HepG2 (cell line): ENCODE results near the gene CBX5. TPM values are rescaled to one million over a fixed set of nuclear protein-coding genes. Genes with fewer than 3 reads are reported as not detected.
A peak's percentile ranks its signal among the peaks of the same experiment; 100 is the strongest.

Experiments
- ATAC-seq: fragments of 200-7000 bp; cut with Tn5 transposase; 3 replicates; pipeline ENCODE4 v1.9.1; 2020; ENCODE audit warnings: mild to moderate bottlenecking, moderate library complexity
- BruUV-seq: library from RNA; stranded (reverse); fragments of 400-500 nt; replicated peaks from 2 replicates; lab custom pipeline; 2021; lab: Mats Ljungman, UMichigan
- CTCF ChIA-PET: fragments of 300-600 bp; formaldehyde crosslinking; extraction: SDS; loops from one replicate; lab custom pipeline; 2021; ENCODE audit warnings: low total read pairs, inconsistent platforms, low intra/inter-chr PET ratio; lab: Yijun Ruan, JAX
- POLR2A ChIA-PET: fragments of 350-600 bp; sonication (Branson Sonifier 250); formaldehyde crosslinking; loops from one replicate; lab custom pipeline; 2020; ENCODE audit warnings: antibody characterized with exemption, inconsistent platforms; lab: Yijun Ruan, JAX
- DNase-seq: peaks from one replicate; pipeline ENCODE4 v3.0.0-alpha.2; 2015; ENCODE audit warnings: low spot score
- FAIRE-seq: peaks from 3 replicates; lab custom pipeline; 2011; peaks lifted over from hg19 to GRCh38; lab: Jason Lieb, UNC
- H2AFZ ChIP-seq: one replicate; pipeline ENCODE4 v1.6.1; 2011; ENCODE audit warnings: low read length, inconsistent platforms
- H3K27ac ChIP-seq: fragments of 300-600 bp; 3 replicates; pipeline ENCODE4 v1.8.0; 2011; ENCODE audit warnings: mixed run types, mild to moderate bottlenecking, mixed read lengths, low read length, inconsistent platforms; ENCODE audit not compliant: insufficient read depth; ENCODE audit errors: extremely low read length
- H3K27me3 ChIP-seq, 2 experiments: fragments of 200-600 bp in 1 of 2; 2 replicates in 1 of 2; 3 replicates in 1 of 2; pipeline versions ENCODE4 v1.6.0 to v1.8.0; 2011; ENCODE audit warnings: low read length in 2 of 2, mild to moderate bottlenecking in 2 of 2, moderate library complexity in 2 of 2, inconsistent platforms in 1 of 2; ENCODE audit not compliant: insufficient read depth in 2 of 2, control insufficient read depth in 1 of 2
- H3K36me3 ChIP-seq, 2 experiments: fragments of 200-600 bp in 1 of 2; replicated peaks in 1 of 2; 2 replicates in 1 of 2; 3 replicates in 1 of 2; pipeline versions ENCODE4 v1.5.1 to v1.8.0; 2011; ENCODE audit warnings: low read length in 2 of 2, inconsistent platforms in 1 of 2; ENCODE audit not compliant: insufficient read depth in 2 of 2, control insufficient read depth in 1 of 2
- H3K4me1 ChIP-seq: 2 replicates; pipeline ENCODE4 v1.5.1; 2012; ENCODE audit warnings: low read length, inconsistent platforms; ENCODE audit not compliant: insufficient read depth
- H3K4me2 ChIP-seq: 2 replicates; pipeline ENCODE4 v1.6.0; 2011; ENCODE audit warnings: low read depth, low read length, inconsistent platforms
- H3K4me3 ChIP-seq, 3 experiments: fragments of 200-600 bp in 1 of 3; sonication (generic), shearing (Covaris generic) in 1 of 3; replicated peaks in 1 of 3; 2 replicates each; pipeline ENCODE4 v1.5.1; 2011 to 2016; ENCODE audit warnings: low read length in 3 of 3, inconsistent platforms in 2 of 3, low read depth in 2 of 3, mild to moderate bottlenecking in 2 of 3, control low read depth in 1 of 3, mixed read lengths in 1 of 3; ENCODE audit not compliant: insufficient read depth in 1 of 3
- H3K79me2 ChIP-seq: one replicate; pipeline ENCODE4 v1.6.1; 2011; ENCODE audit warnings: low read length, inconsistent platforms; ENCODE audit not compliant: insufficient read depth
- H3K9ac ChIP-seq: 2 replicates; pipeline ENCODE4 v1.6.0; 2011; ENCODE audit warnings: mild to moderate bottlenecking, low read depth, low read length, inconsistent platforms; ENCODE audit not compliant: insufficient read depth
- H3K9me3 ChIP-seq: 2 replicates; pipeline ENCODE4 v1.5.1; 2012; ENCODE audit warnings: mild to moderate bottlenecking, low read length
- H4K20me1 ChIP-seq: 2 replicates; pipeline ENCODE4 v1.6.0; 2011; ENCODE audit warnings: inconsistent platforms, mild to moderate bottlenecking, low read length, moderate library complexity; ENCODE audit not compliant: insufficient read depth
- CEBPG ChIP-seq: IDR thresholded peaks from 2 replicates; pipeline ENCODE4 v1.6.1; 2016
- EP300 ChIP-seq, 3 experiments: sonication (generic) in 1 of 3; formaldehyde crosslinking in 1 of 3; IDR thresholded peaks; 2 replicates each; pipeline versions ENCODE4 v1.5.1 to v1.6.1; 2011 to 2020; ENCODE audit warnings: low read depth in 2 of 3, low read length in 2 of 3, borderline replicate concordance in 1 of 3, improper control_type of control experiment in 1 of 3, mild to moderate bottlenecking in 1 of 3, missing genetic modification reagents in 1 of 3, moderate library complexity in 1 of 3
- FOXA1 ChIP-seq, 2 experiments: fragments of 450-650 bp in 1 of 2; sonication (generic) in 1 of 2; formaldehyde crosslinking in 1 of 2; IDR thresholded peaks; 2 replicates each; pipeline versions ENCODE4 v1.4.0 to v1.6.1; 2016 to 2020; ENCODE audit warnings: missing genetic modification reagents in 1 of 2
- FOXA3 ChIP-seq: IDR thresholded peaks from 2 replicates; pipeline ENCODE4 v1.6.1; 2016; ENCODE audit warnings: missing genetic modification reagents, missing compliant biosample characterization
- FOXO4 ChIP-seq: sonication (generic); formaldehyde crosslinking; conservative IDR thresholded peaks from 2 replicates; pipeline ENCODE4 v1.8.1; 2023; ENCODE audit warnings: missing genetic modification reagents
- GRHL1 ChIP-seq: sonication (generic); formaldehyde crosslinking; conservative IDR thresholded peaks from 2 replicates; pipeline ENCODE4 v1.8.0; 2022; ENCODE audit warnings: missing genetic modification reagents
- MED1 ChIP-seq: sonication (generic); formaldehyde crosslinking; IDR thresholded peaks from 2 replicates; pipeline ENCODE4 v1.4.0; 2020; ENCODE audit warnings: missing genetic modification reagents
- NFIC ChIP-seq: IDR thresholded peaks from 2 replicates; pipeline ENCODE4 v1.6.1; 2012; ENCODE audit warnings: mild to moderate bottlenecking, low read length, inconsistent platforms
- RBM22 ChIP-seq: fragments of 200-400 bp; formaldehyde crosslinking; optimal IDR thresholded peaks from 2 replicates; pipeline ENCODE3; 2017; ENCODE audit warnings: mild to moderate bottlenecking, low read length, moderate library complexity
- SAP130 ChIP-seq: IDR thresholded peaks from 2 replicates; pipeline ENCODE4 v1.6.1; 2016; ENCODE audit warnings: low read depth
- TCF7L2 ChIP-seq: IDR thresholded peaks from 2 replicates; pipeline ENCODE4 v1.6.1; 2011; ENCODE audit warnings: mild to moderate bottlenecking, low read depth, low read length, moderate library complexity
- ZBTB4 ChIP-seq: sonication (generic); formaldehyde crosslinking; IDR thresholded peaks from 2 replicates; pipeline ENCODE4 v1.4.0; 2020; ENCODE audit warnings: missing genetic modification reagents, mild to moderate bottlenecking, borderline replicate concordance
- WGBS: methylation state at CpG from one replicate; pipeline ENCODE4 v1.1.6; 2017; ENCODE audit warnings: low lambda C conversion rate; 5-methylcytosine and 5-hydroxymethylcytosine counted together
- in situ Hi-C: cut with HindIII; loops from 2 replicates; pipeline ENCODE4 v1.10.0; 2017; ENCODE audit warnings: low pct_unique_long_range_greater_than_20kb; ENCODE audit not compliant: extremely low pct_ligation_motif_present
- intact Hi-C: fragments of 100-400 bp; cut with micrococcal nuclease; formaldehyde crosslinking; loops from one replicate; pipeline ENCODE4 v1.10.0; 2022; ENCODE audit not compliant: unreplicated experiment
- polyA plus RNA-seq, 8 experiments: library from polyadenylated mRNA; depleted of rRNA in 3 of 8; stranded (reverse) in 7 of 8; unstranded in 1 of 8; fragments of >200 nt; fragmentation: Illumina TruSeq in 4 of 8; extraction: Trizol in 4 of 8; gene quantifications; 2 replicates each; pipeline versions ENCODE4 v1.2.1 to v1.2.3, GENCODE V29; 2011 to 2016; ENCODE audit warnings: low read depth in 4 of 8, missing spikeins in 1 of 8, mixed read lengths in 1 of 8; ENCODE audit not compliant: insufficient read depth in 1 of 8
- total RNA-seq, 5 experiments: library from RNA; depleted of rRNA; stranded (reverse); fragments of >200 nt; fragmentation: Illumina TruSeq; extraction: Trizol; gene quantifications; 2 replicates each; pipeline ENCODE4 v1.2.3, GENCODE V29; 2016; ENCODE audit warnings: low read depth in 1 of 5

The CBX5 gene
- total and polyA plus RNA-seq, 2 of the 13 experiments (the other 11 are each of a cell fraction or from before 2014, with no cell fraction given), result 16.0 to 22.2 TPM

GRCh38 chr12:54279632-54280467 lies at the start of gene CBX5 (continued):
- TF ChIP-seq CEBPG (CRISPR knock-in tag) (peak; percentile 44; the same call in 1 of the 2 replicates), RBM22 (peak; percentile 84), GRHL1 (CRISPR knock-in tag) (no peak)

GRCh38 chr12:54328595-54329337 lies 48.8 kb upstream of the CBX5 start:
- BruUV-seq, result TSS peak; percentile 35
- ChIA-PET CTCF (no interaction called here), POLR2A (interaction anchor here (0.7 to 3.5 kb wide), 13 partner anchors 8 to 530 kb away, joined by 3 to 41 read pairs (median 5); partner anchors contain the start of genes CBX5, HNRNPA1 and NFE2)
- in situ Hi-C loops (loop anchor here (5.0 kb wide), 1 partner anchor 46 kb away; the partner anchor contains the start of genes CBX5 and HNRNPA1), intact Hi-C loops (loop anchor here (1.0 to 2.0 kb wide), 2 partner anchors 24 to 34 kb away; no protein-coding TSS in a partner anchor)
- peak; percentile 85 for FAIRE-seq
- Histone ChIP-seq H3K4me2 (peak overlapping the region; percentile 67), H3K36me3 (peaks cover 0 to 1% of the 10 kb centered on the region in 2 experiments; a peak in 2 of 5 replicates), H3K4me1 (peaks cover 71% of the 10 kb centered on the region), H4K20me1 (no peaks in the 10 kb centered on the region), H3K9me3 (no peaks in the 10 kb centered on the region), H2AFZ (no peak overlapping the region), H3K9ac (peak overlapping the region; percentile 69), H3K27me3 (no peaks in the 10 kb centered on the region; a peak in 1 of 5 replicates), H3K79me2 (peaks cover 39% of the 10 kb centered on the region), H3K27ac (peak overlapping the region; percentile 92), H3K4me3 (peak overlapping the region in 2 of 3 experiments; percentile 33 to 38; a peak in 5 of 6 replicates)
- DNase-seq, result peak; percentile 95
- peak; percentile 56 for ATAC-seq
- WGBS, result 25% methylated on average over 6 of the region's 6 CpGs
- TF ChIP-seq FOXA3 (CRISPR knock-in tag), result peak; percentile 46
- TF ChIP-seq FOXO4 (CRISPR knock-in tag), result 0 out of 2 replicates have a peak, but pooled peaks have one; percentile 34
- peak; percentile 9; the same call in 1 of the 2 replicates for TF ChIP-seq MED1 (CRISPR knock-in tag)
- peak; percentile 62; the same call in 1 of the 2 replicates for TF ChIP-seq TCF7L2
- TF ChIP-seq ZBTB4 (CRISPR knock-in tag), result no peak
- TF ChIP-seq FOXA1 (IDR thresholded peaks at IDR 0.05), result no peak
- peak; percentile 42; the same call in 1 of the 2 replicates for TF ChIP-seq FOXA1 (CRISPR knock-in tag; IDR thresholded peaks at IDR 0.05)
- TF ChIP-seq SAP130 (CRISPR knock-in tag), result peak; percentile 28
- peak; percentile 50 to 77; a peak in 2 of 4 replicates for TF ChIP-seq EP300 (IDR thresholded peaks at IDR 0.05; ENCODE audit: low read depth in 2 of 2, low read length in 2 of 2)
- TF ChIP-seq EP300 (CRISPR knock-in tag; IDR thresholded peaks at IDR 0.05; ENCODE audit: borderline replicate concordance), result peak; percentile 45; the same call in 1 of the 2 replicates
- TF ChIP-seq NFIC, result 0 out of 2 replicates have a peak, but pooled peaks have one; percentile 33
